GM21576 (cell line): Measurements from ENCODE around the gene JPH3.
"Not testable (repeated sequence)": the region's sequence is repeated elsewhere in the genome, so short reads cannot be mapped to it uniquely, and the experiment has no call there.

ENCODE experiments used
- ATAC-seq: cut with Tn5 transposase; IDR thresholded peaks from one replicate; pipeline ENCODE4 v1.9.1; 2021; ENCODE audit warnings: mild to moderate bottlenecking, moderate library complexity; ENCODE audit not compliant: unreplicated experiment

JPH3 gene

GRCh38 chr16:87678618-87679017, 76.3 kb downstream of the JPH3 start:
- no peak for ATAC-seq

- ATAC-seq = no peak
Measured at GRCh38 chr16:87679593-87680271, 77.4 kb downstream of the JPH3 start.

DNA sequence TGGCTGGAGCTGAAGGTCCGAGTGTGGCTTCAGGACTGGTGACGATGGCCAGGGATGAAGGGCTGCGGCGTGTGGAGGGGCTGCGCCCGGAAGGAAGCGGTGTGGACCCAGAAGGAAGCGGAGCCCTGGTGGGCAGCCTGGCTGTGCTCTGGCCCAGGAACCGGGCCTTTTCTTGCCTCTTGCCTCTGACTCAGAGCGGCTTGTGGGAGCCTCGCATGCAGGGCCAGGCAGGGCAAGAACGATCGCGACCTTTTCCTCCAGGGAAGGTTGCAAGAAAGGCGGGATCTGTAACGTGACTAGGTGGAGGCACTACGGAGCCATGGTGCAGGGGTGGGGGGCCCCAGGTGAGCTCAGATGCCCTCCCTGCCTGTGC, 78.0 kb downstream of the JPH3 start:
- no peak for ATAC-seq

DNA sequence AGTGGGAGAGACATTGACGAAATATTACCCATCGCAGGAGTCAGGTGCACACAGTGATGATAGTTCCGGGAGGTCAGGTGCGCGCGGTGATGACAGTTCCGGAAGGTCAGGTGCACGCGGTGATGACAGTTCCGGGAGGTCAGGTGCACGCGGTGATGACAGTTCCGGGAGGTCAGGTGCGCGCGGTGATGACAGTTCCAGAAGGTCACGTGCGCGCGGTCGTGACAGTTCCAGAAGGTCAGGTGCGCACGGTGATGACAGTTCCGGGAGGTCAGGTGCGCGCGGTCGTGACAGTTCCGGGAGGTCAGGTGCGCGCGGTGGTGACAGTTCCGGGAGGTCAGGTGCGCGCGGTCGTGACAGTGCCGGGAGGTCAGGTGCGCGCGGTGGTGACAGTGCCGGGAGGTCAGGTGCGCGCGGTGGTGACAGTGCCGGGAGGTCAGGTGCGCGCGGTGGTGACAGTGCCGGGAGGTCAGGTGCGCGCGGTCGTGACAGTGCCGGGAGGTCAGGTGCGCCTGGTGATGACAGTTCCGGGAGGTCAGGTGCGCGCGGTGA, 78.8 kb downstream of the JPH3 start:
- ATAC-seq = not testable (repeated sequence)

- no peak for ATAC-seq
Measured at GRCh38 chr16:87681981-87682570, 79.8 kb downstream of the JPH3 start.

GRCh38 chr16:87682852-87683399, 80.6 kb downstream of the JPH3 start:
- no peak for ATAC-seq

- no peak for ATAC-seq
Measured at GRCh38 chr16:87684106-87684677, 81.9 kb downstream of the JPH3 start.

DNA sequence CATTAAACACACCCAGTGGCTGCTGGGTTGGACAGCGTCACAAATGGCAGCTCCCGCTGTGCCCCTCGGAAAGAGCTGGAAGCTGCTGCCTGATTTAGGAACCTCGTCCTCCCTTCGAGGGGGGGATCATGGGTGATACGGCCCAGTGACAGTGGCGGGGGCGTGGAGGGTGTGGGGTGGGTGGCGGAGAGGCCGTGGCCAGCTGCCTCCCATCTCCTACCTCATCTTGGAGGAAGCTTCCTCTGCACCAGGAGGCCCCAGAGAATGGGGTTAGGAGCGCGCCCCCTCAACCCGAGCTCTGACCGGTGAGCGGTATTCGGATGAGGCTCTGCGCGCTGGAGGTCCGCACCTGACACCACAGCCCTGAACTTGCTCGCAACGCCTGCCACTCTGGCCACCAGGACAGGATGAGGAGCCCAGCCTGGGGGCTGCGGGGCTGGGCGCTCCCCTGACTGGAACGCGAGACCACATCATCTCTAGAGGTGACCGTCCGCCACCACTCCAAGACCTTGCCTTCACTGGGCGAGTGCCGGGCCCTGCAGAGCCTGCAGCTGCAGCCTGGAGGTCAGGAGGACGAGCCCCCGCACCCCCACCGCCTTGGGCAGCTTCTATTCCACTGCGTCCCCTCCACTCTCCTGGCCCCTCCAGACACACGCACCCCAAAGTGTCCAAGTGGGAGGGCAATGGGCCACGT, 82.5 kb downstream of the JPH3 start:
- ATAC-seq = no peak

DNA sequence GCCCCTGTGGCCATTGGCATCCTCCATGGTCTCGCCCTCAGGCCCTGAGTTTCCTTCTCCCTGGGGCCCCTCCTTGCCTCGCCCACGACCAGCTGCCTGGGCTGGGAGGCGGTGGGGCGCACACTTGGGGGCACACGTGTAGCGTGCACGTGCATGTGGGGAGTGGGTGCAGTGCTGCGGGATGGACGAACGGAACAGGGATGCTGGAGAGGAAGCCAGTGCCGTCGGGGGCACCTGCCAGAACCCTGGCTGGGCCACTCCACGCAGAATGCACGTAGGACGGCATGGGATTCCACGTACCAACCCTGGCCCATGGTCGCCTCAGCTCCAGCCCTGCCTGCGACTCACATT, 83.1 kb downstream of the JPH3 start:
- ATAC-seq = no peak

GRCh38 chr16:87685766-87686165, 83.5 kb downstream of the JPH3 start:
- no peak for ATAC-seq

DNA sequence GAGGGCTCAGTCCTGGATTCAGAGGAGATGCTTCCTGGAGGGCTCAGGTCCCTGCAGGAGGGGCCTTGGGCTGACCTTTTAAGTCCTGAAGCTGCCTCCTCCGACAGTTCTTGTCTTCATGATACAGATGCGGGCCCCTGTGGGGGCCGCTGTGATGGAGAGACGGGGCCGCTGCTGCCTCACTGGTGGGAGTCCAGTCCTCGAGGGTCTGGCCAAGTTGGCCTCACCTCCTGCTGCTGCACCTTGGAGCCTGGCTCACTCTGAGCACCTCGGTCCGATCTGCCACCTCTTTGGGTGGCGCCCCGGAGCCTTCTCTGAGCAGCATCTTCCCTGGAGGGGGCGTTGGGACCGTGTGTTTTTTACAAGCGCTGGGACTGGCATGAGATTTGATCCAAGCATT, 84.4 kb downstream of the JPH3 start:
- ATAC-seq = no peak

DNA sequence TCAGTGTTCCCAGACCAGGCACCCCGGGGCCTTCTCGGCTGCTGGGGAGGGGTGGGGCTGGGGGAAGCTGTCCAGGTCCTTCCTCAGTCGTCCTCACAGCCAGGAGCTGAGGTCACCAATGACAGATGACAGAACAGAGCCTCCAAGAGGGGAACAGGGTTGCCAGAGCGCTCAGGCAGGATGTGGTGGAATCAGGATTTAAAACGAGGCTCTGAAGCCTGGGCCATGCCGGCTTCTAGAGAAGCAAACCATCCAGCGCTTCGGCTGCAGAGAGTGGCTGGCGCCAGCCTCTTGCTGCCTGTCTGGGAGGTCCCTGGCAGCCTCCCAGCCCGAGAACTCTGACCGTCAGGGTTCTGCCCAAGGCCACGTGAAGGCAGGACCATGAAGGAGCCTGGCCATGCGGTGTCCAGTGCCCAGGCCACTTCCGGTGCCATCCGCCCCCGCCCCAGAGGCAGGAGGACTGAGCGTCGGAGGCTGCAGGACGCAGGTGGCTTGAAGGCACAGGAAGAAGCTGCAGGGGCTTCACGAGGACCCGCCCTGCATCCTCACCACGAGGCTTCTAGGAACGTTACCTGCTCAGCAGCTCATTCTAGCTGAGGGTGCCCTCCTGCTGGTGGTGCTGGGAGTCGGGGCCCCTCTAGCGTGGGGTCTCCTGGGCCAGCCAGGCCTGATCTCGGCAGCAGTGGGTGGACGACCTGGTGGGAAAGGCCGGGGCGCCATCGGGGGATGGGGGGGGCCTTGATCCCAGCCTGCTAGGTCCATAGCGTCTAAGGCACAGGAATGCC, 85.0 kb downstream of the JPH3 start:
- ATAC-seq = no peak

- ATAC-seq = no peak
Measured at GRCh38 chr16:87687998-87688529, 85.8 kb downstream of the JPH3 start.

DNA sequence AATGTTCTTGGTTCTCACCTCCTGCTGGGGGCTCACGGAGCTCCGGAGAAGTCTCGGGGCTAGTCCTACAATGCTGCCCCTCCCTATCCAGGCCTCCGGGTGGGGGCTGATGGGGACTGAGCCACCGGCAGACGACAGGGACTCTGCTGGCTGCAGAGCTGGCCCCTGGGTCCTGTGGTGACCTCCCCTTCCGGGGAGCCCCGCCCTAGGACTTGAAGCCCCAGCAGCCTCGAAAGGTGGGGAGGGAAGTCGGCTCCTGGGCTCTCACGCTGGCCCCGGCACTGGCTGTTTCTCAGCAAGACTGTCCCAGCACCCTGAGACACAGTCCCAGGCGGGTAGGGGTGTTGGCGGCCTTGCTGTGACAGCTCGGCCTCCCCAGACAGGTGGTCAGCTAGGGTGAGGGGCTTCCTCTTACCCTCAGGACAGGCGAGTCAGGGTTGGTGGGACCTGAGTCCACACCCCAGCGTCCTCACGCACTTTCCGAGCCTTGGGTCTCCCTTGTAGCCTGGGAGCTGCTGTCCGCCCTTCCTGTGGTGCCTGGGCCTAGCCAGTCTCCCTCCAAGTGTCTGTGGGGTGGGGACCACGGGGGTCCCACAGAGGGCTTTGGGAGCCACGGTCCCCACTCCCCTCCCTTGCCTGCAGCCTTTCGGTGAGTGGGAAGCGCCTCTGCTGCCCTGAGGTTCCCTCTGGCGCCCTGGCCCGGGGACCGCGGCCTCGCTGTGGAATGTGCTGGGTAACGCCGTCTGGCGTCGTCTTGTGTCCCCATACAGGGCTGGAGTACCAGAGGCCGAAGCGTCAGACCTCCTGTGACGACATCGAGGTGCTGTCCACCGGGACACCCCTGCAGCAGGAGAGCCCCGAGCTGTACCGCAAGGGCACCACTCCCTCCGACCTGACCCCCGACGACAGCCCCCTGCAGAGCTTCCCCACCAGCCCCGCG, 86.8 kb downstream of the JPH3 start:
- ATAC-seq = no peak

GRCh38 chr16:87689956-87690465, 87.7 kb downstream of the JPH3 start:
- no peak for ATAC-seq

DNA sequence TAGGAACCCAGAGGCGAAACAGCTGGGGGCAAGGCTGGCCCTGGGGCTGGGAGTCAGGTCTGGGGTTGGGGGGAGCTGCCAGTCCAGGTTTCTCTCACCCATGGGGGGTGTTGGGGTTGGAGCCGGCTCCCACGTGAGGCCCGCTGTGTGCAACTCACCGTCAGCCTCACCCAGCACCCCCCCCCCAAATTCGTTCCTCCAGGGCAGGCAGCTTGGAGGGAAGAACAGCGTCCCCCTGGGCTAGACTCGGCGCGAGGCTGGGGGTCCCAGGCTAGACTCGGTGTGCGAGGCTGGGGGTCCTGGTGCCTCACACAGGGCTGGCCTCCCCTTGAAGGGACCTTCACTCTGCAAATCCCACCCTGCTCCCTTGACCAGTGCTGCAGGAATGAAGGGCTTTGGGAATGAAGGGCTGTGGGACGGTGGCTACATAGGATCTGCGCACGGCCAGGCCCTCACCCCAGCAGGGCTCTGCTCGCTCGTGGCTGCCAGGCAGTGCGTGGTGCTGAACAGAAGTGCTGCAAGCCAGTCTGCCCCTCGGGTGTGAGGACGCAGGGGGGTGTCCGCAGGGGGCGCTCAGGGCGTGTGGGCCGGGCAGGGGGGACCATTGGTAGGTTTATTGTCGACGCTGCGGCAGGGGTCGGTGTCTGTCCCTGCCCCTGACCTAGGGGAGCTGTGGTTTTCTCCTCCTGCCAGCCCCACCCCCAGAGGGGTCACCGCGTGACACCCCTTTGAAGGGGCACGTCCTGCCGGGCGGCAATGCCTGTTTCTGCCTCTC, 88.8 kb downstream of the JPH3 start:
- no peak for ATAC-seq

GRCh38 chr16:87691686-87692079, 89.4 kb downstream of the JPH3 start:
- no peak for ATAC-seq

GRCh38 chr16:87692176-87692575, 89.9 kb downstream of the JPH3 start:
- no peak for ATAC-seq
